ENCODE results near the gene TMA7B.

The TMA7B gene

GRCh38 chr22:39959640-39960447, at the start of gene TMA7B:
Gene TMA7B, plus strand, starts transcription at chr22:39960397. Its CDS starts 3,978 bp downstream, at chr22:39964375.
- DNase-seq, result peak; percentile 60
- in situ Hi-C loops (cut with MboI; ENCODE audit: low pct_unique_long_range_greater_than_20kb, low sequenced_read_pairs), result no loop called here

- no peak for DNase-seq
- in situ Hi-C loops (cut with MboI; ENCODE audit: low pct_unique_long_range_greater_than_20kb, low sequenced_read_pairs), result no loop called here
Observed at GRCh38 chr22:39910876-39911613, 49.2 kb upstream of the TMA7B start.

- in situ Hi-C loops (cut with MboI; ENCODE audit: low pct_unique_long_range_greater_than_20kb, low sequenced_read_pairs), result no loop called here
- DNase-seq, result no peak
Observed at GRCh38 chr22:39913321-39913720, 46.9 kb upstream of the TMA7B start.

GRCh38 chr22:39913886-39914285, 46.3 kb upstream of the TMA7B start:
- DNase-seq, result no peak
- in situ Hi-C loops (cut with MboI; ENCODE audit: low pct_unique_long_range_greater_than_20kb, low sequenced_read_pairs), result no loop called here

GRCh38 chr22:39914584-39914983, 45.6 kb upstream of the TMA7B start:
- in situ Hi-C loops (cut with MboI; ENCODE audit: low pct_unique_long_range_greater_than_20kb, low sequenced_read_pairs), result no loop called here
- DNase-seq, result no peak

- DNase-seq, result no peak
- in situ Hi-C loops (cut with MboI; ENCODE audit: low pct_unique_long_range_greater_than_20kb, low sequenced_read_pairs), result no loop called here
Observed at GRCh38 chr22:39915295-39915726, 44.9 kb upstream of the TMA7B start.

GRCh38 chr22:39916496-39916895, 43.7 kb upstream of the TMA7B start:
- DNase-seq, result no peak
- in situ Hi-C loops (cut with MboI; ENCODE audit: low pct_unique_long_range_greater_than_20kb, low sequenced_read_pairs), result no loop called here

- in situ Hi-C loops (cut with MboI; ENCODE audit: low pct_unique_long_range_greater_than_20kb, low sequenced_read_pairs), result no loop called here
- DNase-seq, result no peak
Observed at GRCh38 chr22:39917197-39917643, 43.0 kb upstream of the TMA7B start.

GRCh38 chr22:39917776-39918495, 42.3 kb upstream of the TMA7B start:
- DNase-seq, result no peak
- in situ Hi-C loops (cut with MboI; ENCODE audit: low pct_unique_long_range_greater_than_20kb, low sequenced_read_pairs), result no loop called here

GRCh38 chr22:39920134-39920743, 40.0 kb upstream of the TMA7B start:
- no peak for DNase-seq
- in situ Hi-C loops (cut with MboI; ENCODE audit: low pct_unique_long_range_greater_than_20kb, low sequenced_read_pairs), result no loop called here

GRCh38 chr22:39923696-39924095, 36.5 kb upstream of the TMA7B start:
- in situ Hi-C loops (cut with MboI; ENCODE audit: low pct_unique_long_range_greater_than_20kb, low sequenced_read_pairs), result no loop called here
- DNase-seq, result no peak

GRCh38 chr22:39924286-39924685, 35.9 kb upstream of the TMA7B start:
- in situ Hi-C loops (cut with MboI; ENCODE audit: low pct_unique_long_range_greater_than_20kb, low sequenced_read_pairs), result no loop called here
- DNase-seq, result no peak

- in situ Hi-C loops (cut with MboI; ENCODE audit: low pct_unique_long_range_greater_than_20kb, low sequenced_read_pairs), result no loop called here
- no peak for DNase-seq
Observed at GRCh38 chr22:39925273-39925672, 34.9 kb upstream of the TMA7B start.

- peak; percentile 11 for DNase-seq
- in situ Hi-C loops (cut with MboI; ENCODE audit: low pct_unique_long_range_greater_than_20kb, low sequenced_read_pairs), result no loop called here
Observed at GRCh38 chr22:39925909-39926679, 34.1 kb upstream of the TMA7B start.

- no peak for DNase-seq
- in situ Hi-C loops (cut with MboI; ENCODE audit: low pct_unique_long_range_greater_than_20kb, low sequenced_read_pairs), result no loop called here
Observed at GRCh38 chr22:39926753-39927152, 33.4 kb upstream of the TMA7B start.

GRCh38 chr22:39927544-39927943, 32.7 kb upstream of the TMA7B start:
- DNase-seq, result no peak
- in situ Hi-C loops (cut with MboI; ENCODE audit: low pct_unique_long_range_greater_than_20kb, low sequenced_read_pairs), result no loop called here

- in situ Hi-C loops (cut with MboI; ENCODE audit: low pct_unique_long_range_greater_than_20kb, low sequenced_read_pairs), result no loop called here
Observed at GRCh38 chr22:39928536-39929520, 31.4 kb upstream of the TMA7B start.

GRCh38 chr22:39931251-39931650, 28.9 kb upstream of the TMA7B start:
- DNase-seq, result no peak
- in situ Hi-C loops (cut with MboI; ENCODE audit: low pct_unique_long_range_greater_than_20kb, low sequenced_read_pairs), result no loop called here

More at GRCh38 chr22:39928536-39929520, 31.4 kb upstream of the TMA7B start:
- DNase-seq, result no peak
